ENCODE measurements around the gene G0S2.

GRCh38 chr1:209642816-209643215 is 32.4 kb upstream of the G0S2 start:
- TF ChIP-seq CTCF (IDR thresholded peaks at IDR 0.05; ENCODE audit: low read length) (no peak), EZH2 (IDR thresholded peaks at IDR 0.05; ENCODE audit: borderline replicate concordance, low read length) (no peak)

All from OCI-LY1 (cell line).